OCI-LY7 (cell line): ENCODE results near the gene CCAR1. TPM values are rescaled to one million over a fixed set of nuclear protein-coding genes. Genes with fewer than 3 reads are reported as not detected.
"Not testable (repeated sequence)": the region's sequence is repeated elsewhere in the genome, so short reads cannot be mapped to it uniquely, and the experiment has no call there.

Source experiments
- BruUV-seq: library from RNA; stranded (reverse); fragments of 400-500 nt; replicated peaks from 2 replicates; lab custom pipeline; 2021; lab: Mats Ljungman, UMichigan
- CTCF ChIA-PET: fragments of 300-600 bp; sonication (Branson Sonifier 250); formaldehyde crosslinking; loops from one replicate; lab custom pipeline; 2022; ENCODE audit warnings: antibody characterized with exemption; ENCODE audit not compliant: unreplicated experiment; lab: Charles Lee
- POLR2A ChIA-PET: fragments of 300-600 bp; sonication (Branson Sonifier 250); formaldehyde crosslinking; loops from one replicate; lab custom pipeline; 2022; ENCODE audit warnings: antibody characterized with exemption; lab: Charles Lee
- DNase-seq: peaks from one replicate; pipeline ENCODE4 v3.0.0-alpha.2; 2015; ENCODE audit warnings: low spot score
- H2AFZ ChIP-seq: fragments of 200-600 bp; sonication (generic), shearing (Covaris generic); 2 replicates; pipeline ENCODE4 v1.6.1; 2014; ENCODE audit warnings: mild to moderate bottlenecking, antibody characterized with exemption, low read length, moderate library complexity
- H3K27ac ChIP-seq: fragments of 200-600 bp; sonication (generic); 2 replicates; pipeline ENCODE4 v1.5.1; 2014; ENCODE audit warnings: mixed run types, low read depth, mild to moderate bottlenecking, moderate library complexity, low read length, inconsistent platforms; ENCODE audit not compliant: poor library complexity, severe bottlenecking
- H3K36me3 ChIP-seq: fragments of 200-600 bp; sonication (generic); 2 replicates; pipeline ENCODE4 v1.6.1; 2014; ENCODE audit warnings: mild to moderate bottlenecking, antibody characterized with exemption, low read length, moderate library complexity, mixed read lengths; ENCODE audit not compliant: insufficient read depth
- H3K4me1 ChIP-seq: fragments of 200-600 bp; sonication (generic); 2 replicates; pipeline ENCODE4 v1.5.1; 2014; ENCODE audit warnings: mild to moderate bottlenecking, low read length; ENCODE audit not compliant: insufficient read depth, poor library complexity, severe bottlenecking
- H3K4me2 ChIP-seq: fragments of 200-600 bp; sonication (generic); 2 replicates; pipeline ENCODE4 v1.6.1; 2014; ENCODE audit warnings: mild to moderate bottlenecking, low read length
- H3K4me3 ChIP-seq: fragments of 200-600 bp; sonication (generic); 2 replicates; pipeline ENCODE4 v1.5.1; 2014; ENCODE audit warnings: mild to moderate bottlenecking, low read depth, low read length; ENCODE audit not compliant: poor library complexity, severe bottlenecking
- H3K79me2 ChIP-seq: fragments of 200-600 bp; sonication (generic); 2 replicates; pipeline ENCODE4 v1.6.1; 2016; ENCODE audit warnings: low read depth, mild to moderate bottlenecking, low read length, moderate library complexity, mixed read lengths; ENCODE audit not compliant: insufficient read depth
- H3K9me2 ChIP-seq: fragments of 200-600 bp; sonication (generic); 2 replicates; pipeline ENCODE4 v1.6.1; 2016; ENCODE audit warnings: mild to moderate bottlenecking, low read length, mixed read lengths; ENCODE audit not compliant: insufficient read depth
- H3K9me3 ChIP-seq: fragments of 200-600 bp; sonication (generic); 2 replicates; pipeline ENCODE4 v1.6.1; 2014; ENCODE audit warnings: mild to moderate bottlenecking, mixed run types, low read length, mixed read lengths
- H4K20me1 ChIP-seq: fragments of 200-600 bp; sonication (generic); 2 replicates; pipeline ENCODE4 v1.6.1; 2014; ENCODE audit warnings: mild to moderate bottlenecking, antibody characterized with exemption, low read length, moderate library complexity, mixed read lengths; ENCODE audit not compliant: insufficient read depth
- CTCF ChIP-seq: fragments of 200-600 bp; sonication (generic); conservative IDR thresholded peaks from 2 replicates; pipeline ENCODE4 v1.5.1; 2014; ENCODE audit warnings: mild to moderate bottlenecking, antibody characterized with exemption, low read length, moderate library complexity, mixed read lengths
- EZH2phosphoT487 ChIP-seq: fragments of 200-600 bp; sonication (generic); IDR thresholded peaks from 2 replicates; pipeline ENCODE4 v1.6.1; 2018; ENCODE audit warnings: low read depth, borderline replicate concordance, mild to moderate bottlenecking, mixed run types, antibody characterized with exemption, low read length, moderate library complexity, mixed read lengths
- intact Hi-C: fragments of 100-400 bp; cut with micrococcal nuclease; formaldehyde crosslinking; loops from one replicate; pipeline ENCODE4 v1.10.0; 2022; ENCODE audit not compliant: unreplicated experiment
- total RNA-seq, 2 experiments: library from RNA; depleted of rRNA in 1 of 2; stranded (reverse); fragments of >200 nt in 1 of 2; shearing (Covaris generic) in 1 of 2; gene quantifications; 2 replicates each; pipeline ENCODE4 v1.2.3, GENCODE V29; 2014 to 2022

The CCAR1 gene
- total RNA-seq, 2 experiments from 2014 or later = 66.3 to 126 TPM

DNA sequence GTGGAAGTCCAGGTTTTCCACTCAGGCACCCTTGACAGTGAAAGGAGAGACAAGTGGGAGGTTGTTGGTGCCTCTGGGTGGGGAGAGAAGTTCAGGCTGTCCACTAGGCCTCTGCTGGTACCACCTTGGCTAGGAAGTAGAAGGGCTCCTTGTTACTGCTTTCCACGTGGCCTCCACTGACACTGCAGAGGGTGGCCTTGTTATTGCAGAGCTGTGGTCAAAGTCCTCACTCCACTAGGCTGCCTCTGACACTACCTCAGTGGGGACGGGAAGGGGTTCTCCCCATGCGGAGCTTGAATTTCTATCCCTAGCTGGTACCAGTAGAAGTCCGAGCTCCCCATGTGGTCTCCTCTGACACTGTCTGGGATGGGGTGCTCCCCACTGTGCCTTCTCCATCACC, 91.4 kb downstream of the CCAR1 start:
- H2AFZ ChIP-seq = no peak overlapping the region
- H3K79me2 ChIP-seq = no peaks in the 10 kb centered on the region
- BruUV-seq = no TSS peak
- H4K20me1 ChIP-seq = no peaks in the 10 kb centered on the region
- H3K4me3 ChIP-seq = no peak overlapping the region
- H3K4me1 ChIP-seq = no peaks in the 10 kb centered on the region
- H3K9me2 ChIP-seq = no peaks in the 10 kb centered on the region
- H3K36me3 ChIP-seq = no peaks in the 10 kb centered on the region
- H3K4me2 ChIP-seq = no peak overlapping the region
- ChIA-PET CTCF (no interaction called here), POLR2A (interaction anchor here (0.6 to 0.7 kb wide), 4 partner anchors 16 to 1708 kb away, joined by 3 to 6 read pairs (median 3); no protein-coding TSS in a partner anchor)
- intact Hi-C loops = no loop called here
- no peak for DNase-seq
- no peak overlapping the region for H3K27ac ChIP-seq
- TF ChIP-seq CTCF (no peak), EZH2phosphoT487 (no peak)
- H3K9me3 ChIP-seq = no peaks in the 10 kb centered on the region

GRCh38 chr10:68813559-68813958, 92.5 kb downstream of the CCAR1 start:
- BruUV-seq = no TSS peak
- intact Hi-C loops = no loop called here
- TF ChIP-seq EZH2phosphoT487 (no peak), CTCF (no peak)
- no peaks in the 10 kb centered on the region for H3K9me3 ChIP-seq
- no peak for DNase-seq
- H3K4me2 ChIP-seq = no peak overlapping the region
- no peaks in the 10 kb centered on the region for H3K36me3 ChIP-seq
- H4K20me1 ChIP-seq = no peaks in the 10 kb centered on the region
- ChIA-PET CTCF (no interaction called here), POLR2A (interaction anchor here (0.7 to 1.3 kb wide), 3 partner anchors 11 to 94 kb away, joined by 3 to 4 read pairs (median 3); no protein-coding TSS in a partner anchor)
- no peak overlapping the region for H2AFZ ChIP-seq
- no peaks in the 10 kb centered on the region for H3K4me1 ChIP-seq
- no peak overlapping the region for H3K27ac ChIP-seq
- H3K4me3 ChIP-seq = no peak overlapping the region
- H3K9me2 ChIP-seq = no peaks in the 10 kb centered on the region
- no peaks in the 10 kb centered on the region for H3K79me2 ChIP-seq

- H3K4me3 ChIP-seq = no peak overlapping the region
- DNase-seq = no peak
- no peak overlapping the region for H2AFZ ChIP-seq
- H3K27ac ChIP-seq = no peak overlapping the region
- no peaks in the 10 kb centered on the region for H3K36me3 ChIP-seq
- no peak overlapping the region for H3K4me2 ChIP-seq
- no peaks in the 10 kb centered on the region for H3K9me3 ChIP-seq
- ChIA-PET CTCF (interaction anchor here (1.3 kb wide), 1 partner anchor 14 kb away, joined by 3 read pairs; no protein-coding TSS in a partner anchor), POLR2A (interaction anchor here (0.6 to 0.7 kb wide), 3 partner anchors 98 to 196 kb away, joined by 3 to 5 read pairs (median 4); no protein-coding TSS in a partner anchor)
- intact Hi-C loops = no loop called here
- TF ChIP-seq EZH2phosphoT487 = no peak
- H3K79me2 ChIP-seq = no peaks in the 10 kb centered on the region
- no TSS peak for BruUV-seq
- no peaks in the 10 kb centered on the region for H4K20me1 ChIP-seq
- H3K9me2 ChIP-seq = no peaks in the 10 kb centered on the region
- no peaks in the 10 kb centered on the region for H3K4me1 ChIP-seq
Measured at GRCh38 chr10:68816796-68817412, 95.9 kb downstream of the CCAR1 start.

GRCh38 chr10:68820359-68820758, 99.3 kb downstream of the CCAR1 start:
- CTCF ChIA-PET, DNase-seq, H3K4me2 ChIP-seq, H4K20me1 ChIP-seq, POLR2A ChIA-PET, H3K9me3 ChIP-seq, H3K36me3 ChIP-seq, H3K79me2 ChIP-seq, BruUV-seq, H3K27ac ChIP-seq, H3K9me2 ChIP-seq, H2AFZ ChIP-seq, H3K4me3 ChIP-seq, H3K4me1 ChIP-seq: not testable (repeated sequence)
- intact Hi-C loops = loop anchor here (10.0 kb wide), 1 partner anchor 266 kb away; no protein-coding TSS in a partner anchor

DNA sequence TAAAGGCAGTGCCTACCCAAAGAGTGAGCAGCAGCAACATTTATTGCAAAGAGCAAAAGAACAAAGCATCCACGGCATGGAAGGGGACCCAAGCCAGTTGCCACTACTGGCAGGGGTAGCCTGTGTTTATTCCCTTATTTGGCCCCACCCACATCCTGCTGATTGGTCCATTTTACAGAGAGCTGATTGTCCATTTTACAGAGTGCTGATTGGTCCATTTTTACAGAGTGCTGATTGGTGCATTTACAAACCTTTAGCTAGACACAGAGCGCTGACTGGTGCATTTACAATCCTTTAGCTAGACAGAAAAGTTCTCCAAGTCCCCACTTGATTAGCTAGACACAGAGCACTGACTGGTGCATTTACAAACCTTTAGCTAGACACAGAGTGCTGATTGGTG, 101.6 kb downstream of the CCAR1 start:
- CTCF ChIA-PET, H2AFZ ChIP-seq, H3K4me2 ChIP-seq, POLR2A ChIA-PET, H3K9me2 ChIP-seq, H3K4me3 ChIP-seq, H3K4me1 ChIP-seq, H3K27ac ChIP-seq, H4K20me1 ChIP-seq, H3K79me2 ChIP-seq, BruUV-seq, DNase-seq, H3K36me3 ChIP-seq, H3K9me3 ChIP-seq: not testable (repeated sequence)
- intact Hi-C loops = loop anchor here (10.0 kb wide), 1 partner anchor 268 kb away; no protein-coding TSS in a partner anchor
